ENCODE data around the gene FBXO40. TPM values are rescaled to one million over a fixed set of nuclear protein-coding genes. Genes with fewer than 3 reads are reported as not detected.
A peak's percentile ranks its signal among the peaks of the same experiment; 100 is the strongest.

The FBXO40 gene
- total and polyA plus RNA-seq, 10 of the 15 experiments (the other 5 are each of a cell fraction or from before 2014, with no cell fraction given) = 0.03 to 0.05 (median 0.04) TPM; not detected in 7

DNA sequence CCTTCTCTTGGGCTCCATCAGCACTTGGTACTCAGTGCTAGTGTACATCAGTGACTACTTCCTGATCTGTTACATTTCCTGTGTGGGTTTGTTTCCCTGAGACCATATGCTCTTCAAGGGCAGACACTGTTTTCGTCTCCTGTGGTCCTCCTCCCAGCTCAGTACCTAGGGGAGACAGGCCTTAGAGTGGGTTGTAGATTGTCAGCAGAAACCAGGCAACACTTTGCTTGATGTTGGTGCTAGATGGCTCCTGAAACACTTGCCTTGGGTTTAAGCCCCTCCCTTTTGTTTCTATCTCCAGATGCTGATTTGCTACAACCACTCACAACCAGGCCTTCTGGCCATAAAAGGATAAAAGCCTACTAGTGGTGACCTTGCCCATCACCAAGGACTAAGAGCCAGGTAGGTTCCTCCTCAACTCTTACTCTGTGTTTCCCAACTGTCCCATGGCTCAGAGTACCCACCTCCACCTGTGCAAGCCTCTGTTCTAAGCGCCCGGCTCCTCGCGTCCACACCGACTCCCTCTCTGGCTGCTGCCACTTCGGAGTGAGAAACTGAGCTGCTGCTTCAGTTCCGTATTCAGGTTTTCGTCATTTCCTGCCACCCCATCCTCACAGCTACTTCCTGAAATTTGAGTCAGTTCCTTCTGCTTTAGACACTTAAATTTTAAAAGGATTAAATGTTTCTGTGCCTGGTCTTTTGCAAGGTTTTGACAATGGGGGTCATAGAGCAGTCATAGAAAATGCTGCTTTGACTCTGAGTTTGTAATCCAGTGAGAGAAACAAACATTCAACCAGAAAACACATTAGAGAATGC lies 67.4 kb downstream of the FBXO40 start, which contains the start of gene HCLS1 (continued):
- TF ChIP-seq IRF5 (IDR thresholded peaks at IDR 0.05; ENCODE audit: borderline replicate concordance) (no peak), CBX3 (IDR thresholded peaks at IDR 0.05; ENCODE audit: borderline replicate concordance, low read depth) (no peak), NRF1 (conservative IDR thresholded peaks at IDR 0.05; ENCODE audit: low read depth, low read length) (no peak), CREM (IDR thresholded peaks at IDR 0.05; ENCODE audit: low read depth) (peak; percentile 82), CBX5 (IDR thresholded peaks at IDR 0.05; ENCODE audit: low read depth) (peak; percentile 76), EED (IDR thresholded peaks at IDR 0.05; ENCODE audit: low read depth) (peak; percentile 48; the same call in 1 of the 2 replicates), PKNOX1 (IDR thresholded peaks at IDR 0.05) (no peak), ZBTB40 (IDR thresholded peaks at IDR 0.05; ENCODE audit: borderline replicate concordance) (peak; percentile 81; the same call in 1 of the 2 replicates), ZZZ3 (IDR thresholded peaks at IDR 0.05; ENCODE audit: control insufficient read depth, insufficient read length, low read depth) (no peak), ZBTB11 (CRISPR knock-in tag; IDR thresholded peaks at IDR 0.05) (0 out of 2 replicates have a peak, but pooled peaks have one; percentile 20), EP300 (IDR thresholded peaks at IDR 0.05; ENCODE audit: borderline replicate concordance in 1 of 2, control insufficient read depth in 1 of 2, low read depth in 2 of 2, low read length in 2 of 2) (0 out of 4 replicates have a peak, but pooled peaks of 1 of the 2 experiments have one; percentile 25)
- TF ChIP-seq, protein P1, sequence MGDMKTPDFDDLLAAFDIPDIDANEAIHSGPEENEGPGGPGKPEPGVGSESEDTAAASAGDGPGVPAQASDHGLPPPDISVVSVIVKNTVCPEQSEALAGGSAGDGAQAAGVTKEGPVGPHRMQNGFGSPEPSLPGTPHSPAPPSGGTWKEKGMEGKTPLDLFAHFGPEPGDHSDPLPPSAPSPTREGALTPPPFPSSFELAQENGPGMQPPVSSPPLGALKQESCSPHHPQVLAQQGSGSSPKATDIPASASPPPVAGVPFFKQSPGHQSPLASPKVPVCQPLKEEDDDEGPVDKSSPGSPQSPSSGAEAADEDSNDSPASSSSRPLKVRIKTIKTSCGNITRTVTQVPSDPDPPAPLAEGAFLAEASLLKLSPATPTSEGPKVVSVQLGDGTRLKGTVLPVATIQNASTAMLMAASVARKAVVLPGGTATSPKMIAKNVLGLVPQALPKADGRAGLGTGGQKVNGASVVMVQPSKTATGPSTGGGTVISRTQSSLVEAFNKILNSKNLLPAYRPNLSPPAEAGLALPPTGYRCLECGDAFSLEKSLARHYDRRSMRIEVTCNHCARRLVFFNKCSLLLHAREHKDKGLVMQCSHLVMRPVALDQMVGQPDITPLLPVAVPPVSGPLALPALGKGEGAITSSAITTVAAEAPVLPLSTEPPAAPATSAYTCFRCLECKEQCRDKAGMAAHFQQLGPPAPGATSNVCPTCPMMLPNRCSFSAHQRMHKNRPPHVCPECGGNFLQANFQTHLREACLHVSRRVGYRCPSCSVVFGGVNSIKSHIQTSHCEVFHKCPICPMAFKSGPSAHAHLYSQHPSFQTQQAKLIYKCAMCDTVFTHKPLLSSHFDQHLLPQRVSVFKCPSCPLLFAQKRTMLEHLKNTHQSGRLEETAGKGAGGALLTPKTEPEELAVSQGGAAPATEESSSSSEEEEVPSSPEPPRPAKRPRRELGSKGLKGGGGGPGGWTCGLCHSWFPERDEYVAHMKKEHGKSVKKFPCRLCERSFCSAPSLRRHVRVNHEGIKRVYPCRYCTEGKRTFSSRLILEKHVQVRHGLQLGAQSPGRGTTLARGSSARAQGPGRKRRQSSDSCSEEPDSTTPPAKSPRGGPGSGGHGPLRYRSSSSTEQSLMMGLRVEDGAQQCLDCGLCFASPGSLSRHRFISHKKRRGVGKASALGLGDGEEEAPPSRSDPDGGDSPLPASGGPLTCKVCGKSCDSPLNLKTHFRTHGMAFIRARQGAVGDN (IDR thresholded peaks at IDR 0.05) = peak; percentile 95
